Activated naive CD8-positive, alpha-beta T cell treated with anti-CD3 and anti-CD28 coated beads for 36 hours (primary cell): ENCODE data around the gene AUTS2. TPM values are rescaled to one million over a fixed set of nuclear protein-coding genes. Genes with fewer than 3 reads are reported as not detected.

Source experiments
- DNase-seq: peaks from one replicate; pipeline ENCODE4 v3.0.0; 2021
- H3K27ac Mint-ChIP-seq: one replicate; pipeline ENCODE4 v1.8.0; 2022; ENCODE audit warnings: mild to moderate bottlenecking, moderate library complexity, mixed read lengths
- H3K27me3 Mint-ChIP-seq: one replicate; pipeline ENCODE4 v1.8.0; 2022; ENCODE audit warnings: mild to moderate bottlenecking, mixed read lengths
- H3K36me3 Mint-ChIP-seq: one replicate; pipeline ENCODE4 v1.8.0; 2021; ENCODE audit warnings: mild to moderate bottlenecking, mixed read lengths
- H3K4me1 Mint-ChIP-seq: one replicate; pipeline ENCODE4 v1.8.0; 2021; ENCODE audit warnings: mixed read lengths
- H3K4me3 Mint-ChIP-seq: one replicate; pipeline ENCODE4 v1.8.0; 2022; ENCODE audit warnings: mild to moderate bottlenecking, moderate library complexity, mixed read lengths
- H3K9me3 Mint-ChIP-seq: one replicate; pipeline ENCODE4 v1.8.0; 2022; ENCODE audit warnings: mixed read lengths
- total RNA-seq, 2 experiments: library from RNA; stranded (reverse); gene quantifications; one replicate each; pipeline ENCODE4 v1.2.3, GENCODE V29; 2021

Gene AUTS2
- total RNA-seq, 2 experiments from 2014 or later, result 0.58 to 0.78 TPM

GRCh38 chr7:70018700-70019099, 420.4 kb downstream of the AUTS2 start:
- Mint-ChIP-seq H3K9me3 (no peaks in the 10 kb centered on the region), H3K27me3 (no peaks in the 10 kb centered on the region), H3K4me1 (no peaks in the 10 kb centered on the region), H3K27ac (no peak overlapping the region), H3K4me3 (no peak overlapping the region), H3K36me3 (no peaks in the 10 kb centered on the region)
- no peak for DNase-seq

GRCh38 chr7:70027867-70028266, 429.6 kb downstream of the AUTS2 start:
- no peaks in the 10 kb centered on the region for H3K9me3 Mint-ChIP-seq
- H3K36me3 Mint-ChIP-seq, result no peaks in the 10 kb centered on the region
- no peak overlapping the region for H3K4me3 Mint-ChIP-seq
- no peak for DNase-seq
- no peaks in the 10 kb centered on the region for H3K4me1 Mint-ChIP-seq
- H3K27me3 Mint-ChIP-seq, result no peaks in the 10 kb centered on the region
- no peak overlapping the region for H3K27ac Mint-ChIP-seq

- H3K27ac Mint-ChIP-seq, result no peak overlapping the region
- no peak for DNase-seq
- no peak overlapping the region for H3K4me3 Mint-ChIP-seq
- H3K9me3 Mint-ChIP-seq, result no peaks in the 10 kb centered on the region
- no peaks in the 10 kb centered on the region for H3K36me3 Mint-ChIP-seq
- no peaks in the 10 kb centered on the region for H3K4me1 Mint-ChIP-seq
- no peaks in the 10 kb centered on the region for H3K27me3 Mint-ChIP-seq
These were observed 430.3 kb downstream of the AUTS2 start for GRCh38 chr7:70028620-70029019.

- H3K27ac Mint-ChIP-seq, result no peak overlapping the region
- H3K4me3 Mint-ChIP-seq, result no peak overlapping the region
- H3K9me3 Mint-ChIP-seq, result no peaks in the 10 kb centered on the region
- DNase-seq, result no peak
- no peaks in the 10 kb centered on the region for H3K4me1 Mint-ChIP-seq
- H3K27me3 Mint-ChIP-seq, result no peaks in the 10 kb centered on the region
- H3K36me3 Mint-ChIP-seq, result no peaks in the 10 kb centered on the region
These were observed 431.7 kb downstream of the AUTS2 start for GRCh38 chr7:70029993-70030392.

- Mint-ChIP-seq H3K9me3 (no peaks in the 10 kb centered on the region), H3K27me3 (no peaks in the 10 kb centered on the region), H3K4me3 (no peak overlapping the region), H3K27ac (no peak overlapping the region), H3K4me1 (no peaks in the 10 kb centered on the region), H3K36me3 (no peaks in the 10 kb centered on the region)
- DNase-seq, result no peak
These were observed 432.5 kb downstream of the AUTS2 start for GRCh38 chr7:70030745-70031144.

- no peaks in the 10 kb centered on the region for H3K4me1 Mint-ChIP-seq
- H3K27me3 Mint-ChIP-seq, result no peaks in the 10 kb centered on the region
- H3K36me3 Mint-ChIP-seq, result no peaks in the 10 kb centered on the region
- no peaks in the 10 kb centered on the region for H3K9me3 Mint-ChIP-seq
- DNase-seq, result no peak
- no peak overlapping the region for H3K27ac Mint-ChIP-seq
- no peak overlapping the region for H3K4me3 Mint-ChIP-seq
These were observed 433.0 kb downstream of the AUTS2 start for GRCh38 chr7:70031245-70031644.

- no peak for DNase-seq
- Mint-ChIP-seq H3K4me1 (no peaks in the 10 kb centered on the region), H3K27ac (no peak overlapping the region), H3K27me3 (no peaks in the 10 kb centered on the region), H3K4me3 (no peak overlapping the region), H3K36me3 (no peaks in the 10 kb centered on the region), H3K9me3 (no peaks in the 10 kb centered on the region)
These were observed 434.4 kb downstream of the AUTS2 start for GRCh38 chr7:70032649-70033048.

GRCh38 chr7:70033226-70033625, 435.0 kb downstream of the AUTS2 start:
- no peaks in the 10 kb centered on the region for H3K9me3 Mint-ChIP-seq
- H3K4me1 Mint-ChIP-seq, result no peaks in the 10 kb centered on the region
- H3K27me3 Mint-ChIP-seq, result no peaks in the 10 kb centered on the region
- no peak overlapping the region for H3K27ac Mint-ChIP-seq
- no peaks in the 10 kb centered on the region for H3K36me3 Mint-ChIP-seq
- H3K4me3 Mint-ChIP-seq, result no peak overlapping the region
- DNase-seq, result no peak

GRCh38 chr7:70034999-70035398, 436.7 kb downstream of the AUTS2 start:
- Mint-ChIP-seq H3K27me3 (no peaks in the 10 kb centered on the region), H3K27ac (no peak overlapping the region), H3K4me3 (no peak overlapping the region), H3K9me3 (no peaks in the 10 kb centered on the region), H3K4me1 (no peaks in the 10 kb centered on the region), H3K36me3 (no peaks in the 10 kb centered on the region)
- no peak for DNase-seq

- Mint-ChIP-seq H3K27me3 (no peaks in the 10 kb centered on the region), H3K4me1 (no peaks in the 10 kb centered on the region), H3K9me3 (no peaks in the 10 kb centered on the region), H3K36me3 (no peaks in the 10 kb centered on the region), H3K27ac (no peak overlapping the region), H3K4me3 (no peak overlapping the region)
- DNase-seq, result no peak
These were observed 437.2 kb downstream of the AUTS2 start for GRCh38 chr7:70035519-70035918.

GRCh38 chr7:70035955-70036354, 437.7 kb downstream of the AUTS2 start:
- H3K9me3 Mint-ChIP-seq, result no peaks in the 10 kb centered on the region
- DNase-seq, result no peak
- no peaks in the 10 kb centered on the region for H3K4me1 Mint-ChIP-seq
- H3K4me3 Mint-ChIP-seq, result no peak overlapping the region
- H3K27me3 Mint-ChIP-seq, result no peaks in the 10 kb centered on the region
- no peak overlapping the region for H3K27ac Mint-ChIP-seq
- H3K36me3 Mint-ChIP-seq, result no peaks in the 10 kb centered on the region

GRCh38 chr7:70036695-70037094, 438.4 kb downstream of the AUTS2 start:
- no peaks in the 10 kb centered on the region for H3K4me1 Mint-ChIP-seq
- no peak overlapping the region for H3K27ac Mint-ChIP-seq
- DNase-seq, result no peak
- no peak overlapping the region for H3K4me3 Mint-ChIP-seq
- no peaks in the 10 kb centered on the region for H3K9me3 Mint-ChIP-seq
- H3K36me3 Mint-ChIP-seq, result no peaks in the 10 kb centered on the region
- H3K27me3 Mint-ChIP-seq, result no peaks in the 10 kb centered on the region

- no peaks in the 10 kb centered on the region for H3K36me3 Mint-ChIP-seq
- no peak overlapping the region for H3K27ac Mint-ChIP-seq
- no peak overlapping the region for H3K4me3 Mint-ChIP-seq
- no peaks in the 10 kb centered on the region for H3K4me1 Mint-ChIP-seq
- DNase-seq, result no peak
- H3K9me3 Mint-ChIP-seq, result no peaks in the 10 kb centered on the region
- no peaks in the 10 kb centered on the region for H3K27me3 Mint-ChIP-seq
These were observed 439.1 kb downstream of the AUTS2 start for GRCh38 chr7:70037171-70037933.

- Mint-ChIP-seq H3K27me3 (no peaks in the 10 kb centered on the region), H3K4me3 (no peak overlapping the region), H3K9me3 (no peaks in the 10 kb centered on the region), H3K36me3 (no peaks in the 10 kb centered on the region), H3K27ac (no peak overlapping the region), H3K4me1 (no peaks in the 10 kb centered on the region)
- DNase-seq, result no peak
These were observed 441.8 kb downstream of the AUTS2 start for GRCh38 chr7:70040051-70040450.

GRCh38 chr7:70040970-70041766, 442.9 kb downstream of the AUTS2 start:
- H3K27ac Mint-ChIP-seq, result no peak overlapping the region
- no peaks in the 10 kb centered on the region for H3K36me3 Mint-ChIP-seq
- no peaks in the 10 kb centered on the region for H3K9me3 Mint-ChIP-seq
- H3K4me3 Mint-ChIP-seq, result no peak overlapping the region
- no peaks in the 10 kb centered on the region for H3K4me1 Mint-ChIP-seq
- H3K27me3 Mint-ChIP-seq, result no peaks in the 10 kb centered on the region
- DNase-seq, result no peak

- no peak for DNase-seq
- Mint-ChIP-seq H3K27ac (no peak overlapping the region), H3K27me3 (no peaks in the 10 kb centered on the region), H3K4me1 (no peaks in the 10 kb centered on the region), H3K4me3 (no peak overlapping the region), H3K9me3 (no peaks in the 10 kb centered on the region), H3K36me3 (no peaks in the 10 kb centered on the region)
These were observed 444.3 kb downstream of the AUTS2 start for GRCh38 chr7:70042533-70042932.
